ENCODE results near the gene CPNE9. TPM values are rescaled to one million over a fixed set of nuclear protein-coding genes. Genes with fewer than 3 reads are reported as not detected.

CPNE9 gene
- total RNA-seq, 2 donors from 2014 or later: not detected

DNA sequence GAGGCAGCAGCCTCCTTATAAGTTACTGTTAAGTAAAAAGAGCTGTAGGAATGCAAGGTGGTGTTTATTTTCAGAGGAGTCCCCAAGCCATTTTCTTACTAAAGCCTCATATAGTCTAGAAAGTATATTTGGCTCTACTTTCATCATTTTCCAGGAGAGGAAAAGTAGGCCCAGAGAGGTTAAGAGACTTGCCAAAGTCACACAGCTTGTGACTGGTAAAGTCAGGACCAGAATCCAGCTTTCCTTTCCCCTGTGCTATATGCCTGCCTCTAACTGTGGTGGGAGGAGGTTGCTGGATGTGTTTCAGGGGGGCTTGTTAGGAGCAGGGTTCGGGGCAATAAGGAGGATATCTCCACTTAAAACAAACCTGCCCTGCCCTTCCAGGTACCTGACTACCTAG lies 38.9 kb downstream of the CPNE9 start:
- TF ChIP-seq, protein P1, sequence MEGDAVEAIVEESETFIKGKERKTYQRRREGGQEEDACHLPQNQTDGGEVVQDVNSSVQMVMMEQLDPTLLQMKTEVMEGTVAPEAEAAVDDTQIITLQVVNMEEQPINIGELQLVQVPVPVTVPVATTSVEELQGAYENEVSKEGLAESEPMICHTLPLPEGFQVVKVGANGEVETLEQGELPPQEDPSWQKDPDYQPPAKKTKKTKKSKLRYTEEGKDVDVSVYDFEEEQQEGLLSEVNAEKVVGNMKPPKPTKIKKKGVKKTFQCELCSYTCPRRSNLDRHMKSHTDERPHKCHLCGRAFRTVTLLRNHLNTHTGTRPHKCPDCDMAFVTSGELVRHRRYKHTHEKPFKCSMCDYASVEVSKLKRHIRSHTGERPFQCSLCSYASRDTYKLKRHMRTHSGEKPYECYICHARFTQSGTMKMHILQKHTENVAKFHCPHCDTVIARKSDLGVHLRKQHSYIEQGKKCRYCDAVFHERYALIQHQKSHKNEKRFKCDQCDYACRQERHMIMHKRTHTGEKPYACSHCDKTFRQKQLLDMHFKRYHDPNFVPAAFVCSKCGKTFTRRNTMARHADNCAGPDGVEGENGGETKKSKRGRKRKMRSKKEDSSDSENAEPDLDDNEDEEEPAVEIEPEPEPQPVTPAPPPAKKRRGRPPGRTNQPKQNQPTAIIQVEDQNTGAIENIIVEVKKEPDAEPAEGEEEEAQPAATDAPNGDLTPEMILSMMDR (IDR thresholded peaks at IDR 0.05): no peak
- Histone ChIP-seq H3K27ac (no peak overlapping the region), H3K4me3 (no peak overlapping the region), H3K9me3 (no peaks in the 10 kb centered on the region), H3K36me3 (peaks cover 97% of the 10 kb centered on the region), H3K4me1 (no peaks in the 10 kb centered on the region), H3K27me3 (no peaks in the 10 kb centered on the region)
- no peak for DNase-seq (ENCODE audit: low spot score)

DNA sequence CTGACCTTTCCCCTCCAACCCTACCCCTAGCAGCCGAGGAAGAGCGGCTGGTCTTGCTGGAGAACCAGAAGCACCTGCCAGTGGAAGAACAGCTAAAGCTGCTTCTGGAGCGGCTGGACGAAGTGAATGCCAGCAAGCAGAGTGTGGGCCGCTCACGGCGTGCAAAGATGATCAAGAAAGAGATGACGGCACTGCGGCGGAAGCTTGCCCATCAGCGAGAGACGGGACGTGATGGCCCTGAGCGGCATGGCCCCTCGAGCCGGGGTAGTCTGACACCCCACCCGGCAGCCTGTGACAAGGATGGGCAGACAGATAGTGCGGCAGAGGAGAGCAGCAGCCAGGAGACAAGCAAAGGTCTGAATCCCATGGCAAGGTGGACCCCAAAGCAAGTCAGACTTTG lies 39.9 kb downstream of the CPNE9 start:
- DNase-seq (ENCODE audit: low spot score): no peak
- H3K9me3 ChIP-seq: no peaks in the 10 kb centered on the region
- TF ChIP-seq, protein P1 (IDR thresholded peaks at IDR 0.05): no peak
- H3K4me1 ChIP-seq: no peaks in the 10 kb centered on the region
- H3K4me3 ChIP-seq: no peak overlapping the region
- H3K27ac ChIP-seq: no peak overlapping the region
- H3K36me3 ChIP-seq: peaks cover 92% of the 10 kb centered on the region
- no peaks in the 10 kb centered on the region for H3K27me3 ChIP-seq

DNA sequence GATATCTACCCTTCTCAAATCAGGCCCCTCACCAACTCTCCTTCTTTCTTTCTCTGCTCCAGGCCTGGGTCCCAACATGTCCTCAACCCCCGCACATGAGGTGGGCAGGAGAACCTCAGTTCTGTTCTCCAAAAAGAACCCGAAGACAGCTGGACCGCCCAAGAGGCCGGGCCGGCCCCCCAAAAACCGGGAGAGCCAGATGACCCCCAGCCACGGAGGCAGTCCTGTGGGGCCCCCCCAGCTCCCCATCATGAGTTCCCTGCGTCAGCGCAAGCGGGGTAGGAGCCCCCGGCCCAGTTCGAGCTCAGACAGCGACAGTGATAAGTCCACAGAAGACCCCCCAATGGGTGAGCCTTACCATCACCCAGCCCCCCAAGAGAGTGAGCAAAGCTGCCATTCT lies 40.5 kb downstream of the CPNE9 start:
- no peak for DNase-seq (ENCODE audit: low spot score)
- no peak overlapping the region for H3K4me3 ChIP-seq
- H3K9me3 ChIP-seq: no peaks in the 10 kb centered on the region
- TF ChIP-seq, protein P1 (IDR thresholded peaks at IDR 0.05): no peak
- peaks cover 0 to 6% of the 10 kb centered on the region in 2 donors for H3K4me1 ChIP-seq
- no peaks in the 10 kb centered on the region for H3K27me3 ChIP-seq
- H3K36me3 ChIP-seq: peaks cover 86% of the 10 kb centered on the region
- no peak overlapping the region for H3K27ac ChIP-seq

DNA sequence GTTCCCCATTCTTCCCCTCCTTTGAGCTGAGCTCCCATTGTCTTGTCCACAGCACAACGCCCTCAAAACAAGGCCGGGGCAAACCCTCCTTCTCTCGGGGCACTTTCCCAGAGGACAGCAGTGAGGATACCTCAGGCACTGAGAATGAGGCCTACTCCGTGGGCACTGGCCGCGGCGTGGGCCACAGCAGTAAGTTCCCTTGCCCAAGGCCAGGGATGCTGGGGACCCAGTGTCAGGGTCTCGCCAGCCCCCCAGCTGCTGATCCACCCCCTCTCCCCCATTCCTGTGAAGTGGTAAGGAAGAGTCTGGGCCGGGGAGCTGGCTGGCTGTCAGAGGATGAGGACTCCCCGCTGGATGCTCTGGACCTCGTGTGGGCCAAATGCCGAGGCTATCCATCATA lies 41.9 kb downstream of the CPNE9 start:
- Histone ChIP-seq H3K36me3 (peaks cover 72% of the 10 kb centered on the region), H3K27ac (no peak overlapping the region), H3K4me1 (peaks cover 0 to 12% of the 10 kb centered on the region in 2 donors), H3K27me3 (no peaks in the 10 kb centered on the region), H3K4me3 (no peak overlapping the region), H3K9me3 (no peaks in the 10 kb centered on the region)
- TF ChIP-seq, protein P1 (IDR thresholded peaks at IDR 0.05): no peak
- no peak for DNase-seq (ENCODE audit: low spot score)

DNA sequence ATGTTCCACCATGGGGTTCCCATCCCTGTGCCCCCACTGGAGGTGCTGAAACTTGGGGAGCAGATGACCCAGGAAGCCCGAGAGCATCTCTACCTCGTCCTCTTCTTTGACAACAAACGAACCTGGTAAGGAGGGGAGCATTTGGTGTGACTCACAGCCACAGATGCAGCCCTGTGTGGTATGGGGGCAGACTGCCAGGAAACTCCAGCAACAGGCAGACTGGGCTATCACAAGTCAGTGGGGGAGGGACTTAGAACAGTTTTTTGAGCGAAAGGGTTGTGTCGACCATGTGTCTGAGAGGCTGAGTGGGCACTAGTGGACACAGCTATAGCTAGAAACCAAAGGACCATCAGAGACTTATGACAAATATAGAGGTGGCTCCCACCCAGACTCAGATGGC lies 42.7 kb downstream of the CPNE9 start:
- Histone ChIP-seq H3K27ac (no peak overlapping the region), H3K9me3 (no peaks in the 10 kb centered on the region), H3K4me1 (peaks cover 0 to 20% of the 10 kb centered on the region in 2 donors), H3K27me3 (no peaks in the 10 kb centered on the region), H3K4me3 (no peak overlapping the region), H3K36me3 (peaks cover 65% of the 10 kb centered on the region)
- DNase-seq (ENCODE audit: low spot score): no peak
- TF ChIP-seq, protein P1 (IDR thresholded peaks at IDR 0.05): no peak

DNA sequence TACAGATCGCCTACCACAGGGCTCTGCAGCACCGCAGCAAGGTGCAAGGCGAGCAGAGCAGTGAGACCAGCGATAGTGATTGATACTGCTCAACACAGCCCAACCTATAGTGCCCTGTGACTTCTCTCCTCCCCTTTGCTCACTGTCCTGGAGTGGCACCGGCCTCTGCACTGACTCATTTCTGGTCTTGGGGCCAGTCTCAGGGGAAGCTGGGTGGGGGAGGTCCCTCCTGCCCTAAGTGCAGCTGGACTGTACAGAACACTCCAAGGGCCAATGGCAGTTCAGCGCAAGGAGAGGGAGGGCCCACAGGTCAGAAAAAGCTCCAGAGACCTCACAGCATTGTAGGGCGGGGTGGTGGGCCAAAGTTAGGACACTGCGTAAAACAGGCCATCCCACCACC lies 43.6 kb downstream of the CPNE9 start:
- H3K27me3 ChIP-seq: no peaks in the 10 kb centered on the region
- TF ChIP-seq, protein P1 (IDR thresholded peaks at IDR 0.05): no peak
- H3K36me3 ChIP-seq: peaks cover 65% of the 10 kb centered on the region
- no peak overlapping the region for H3K27ac ChIP-seq
- no peaks in the 10 kb centered on the region for H3K9me3 ChIP-seq
- H3K4me1 ChIP-seq: peaks cover 0 to 29% of the 10 kb centered on the region in 2 donors
- no peak overlapping the region for H3K4me3 ChIP-seq
- DNase-seq (ENCODE audit: low spot score): no peak
